HG02970 (cell line): ENCODE measurements around the gene PLAC1.

Source experiments
- ATAC-seq: cut with Tn5 transposase; IDR thresholded peaks from one replicate; pipeline ENCODE4 v1.9.1; 2021; ENCODE audit warnings: mild to moderate bottlenecking, moderate library complexity, moderate number of reproducible peaks; ENCODE audit not compliant: unreplicated experiment, low FRiP score

The PLAC1 gene, protein sequence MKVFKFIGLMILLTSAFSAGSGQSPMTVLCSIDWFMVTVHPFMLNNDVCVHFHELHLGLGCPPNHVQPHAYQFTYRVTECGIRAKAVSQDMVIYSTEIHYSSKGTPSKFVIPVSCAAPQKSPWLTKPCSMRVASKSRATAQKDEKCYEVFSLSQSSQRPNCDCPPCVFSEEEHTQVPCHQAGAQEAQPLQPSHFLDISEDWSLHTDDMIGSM

DNA sequence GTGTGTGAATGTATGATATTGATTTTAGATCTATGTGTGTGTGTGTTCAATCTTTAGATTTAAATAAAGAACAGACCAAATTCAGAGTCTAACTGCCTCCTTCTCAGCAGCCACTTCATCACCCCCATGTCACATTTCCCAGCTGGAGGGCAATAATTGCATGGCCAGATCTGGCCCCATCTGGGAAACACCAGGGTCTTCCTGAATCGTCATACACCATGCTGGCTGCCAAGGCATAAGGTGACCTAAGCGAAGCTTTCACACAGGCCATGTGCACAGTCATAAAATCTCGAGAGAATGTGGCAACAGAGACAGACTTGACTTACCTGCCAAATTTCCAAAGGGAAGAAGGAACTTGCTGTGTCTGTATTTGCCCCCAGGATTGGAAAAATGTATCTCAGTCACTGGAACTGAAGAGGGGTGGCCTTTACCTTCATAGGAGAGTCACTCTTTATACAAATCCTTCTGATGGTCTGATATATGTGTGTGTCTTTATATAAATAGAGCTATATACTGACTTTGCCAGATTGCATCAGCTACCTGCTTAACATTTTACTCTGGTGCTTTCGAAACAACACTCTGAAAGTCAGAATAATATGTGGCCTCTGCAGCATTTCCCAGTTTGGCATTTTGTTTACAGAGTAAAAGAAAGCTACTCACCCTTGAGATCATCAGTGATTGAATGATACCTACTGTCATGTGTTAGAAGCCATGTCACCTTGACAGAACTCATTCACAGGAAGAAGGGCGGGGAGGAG lies at the start of gene PLAC1:
TSS of gene PLAC1 (minus strand) at position 470 of the 758 bp plus-strand sequence. CDS start 91,789 bp downstream, outside the sequence.
- ATAC-seq: no peak

DNA sequence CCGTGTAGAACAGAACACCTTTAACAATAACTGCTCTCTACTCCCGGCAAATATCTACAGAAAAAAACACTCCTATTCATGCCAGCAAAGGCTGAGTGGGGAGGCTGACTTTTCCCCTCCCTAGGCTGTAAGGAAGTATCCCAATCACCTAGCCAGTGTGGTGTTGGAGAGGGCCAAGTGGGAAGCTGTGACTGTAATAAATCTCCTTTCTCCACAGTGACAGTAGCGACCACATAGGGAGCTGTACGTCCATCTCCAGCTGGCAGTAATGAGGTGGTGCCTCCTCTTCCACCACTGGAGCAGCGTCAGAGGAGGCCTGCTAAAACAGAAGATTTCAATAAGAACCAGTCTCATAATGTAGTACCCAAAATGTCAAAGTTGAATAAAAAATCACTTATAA lies 47.9 kb upstream of the PLAC1 start:
- ATAC-seq: no peak

DNA sequence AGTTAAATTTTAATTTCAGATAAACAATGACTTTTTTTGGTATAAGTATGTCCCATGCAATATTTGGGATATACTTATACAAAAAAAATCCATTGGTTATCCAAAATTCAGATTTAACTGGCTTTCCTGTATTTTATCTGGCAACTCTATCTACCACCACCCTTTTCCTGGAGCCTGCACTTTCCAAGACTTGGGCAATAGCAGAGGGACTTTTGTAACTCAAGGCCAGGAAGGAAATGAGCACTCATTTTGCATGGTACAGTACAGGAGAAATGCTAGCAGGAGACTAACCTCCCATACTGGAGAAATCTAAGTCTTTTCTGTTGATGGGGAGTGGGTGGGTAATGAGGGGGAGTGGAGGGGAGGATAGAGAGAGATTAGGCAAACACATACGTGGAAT lies 37.7 kb upstream of the PLAC1 start:
- ATAC-seq: no peak

DNA sequence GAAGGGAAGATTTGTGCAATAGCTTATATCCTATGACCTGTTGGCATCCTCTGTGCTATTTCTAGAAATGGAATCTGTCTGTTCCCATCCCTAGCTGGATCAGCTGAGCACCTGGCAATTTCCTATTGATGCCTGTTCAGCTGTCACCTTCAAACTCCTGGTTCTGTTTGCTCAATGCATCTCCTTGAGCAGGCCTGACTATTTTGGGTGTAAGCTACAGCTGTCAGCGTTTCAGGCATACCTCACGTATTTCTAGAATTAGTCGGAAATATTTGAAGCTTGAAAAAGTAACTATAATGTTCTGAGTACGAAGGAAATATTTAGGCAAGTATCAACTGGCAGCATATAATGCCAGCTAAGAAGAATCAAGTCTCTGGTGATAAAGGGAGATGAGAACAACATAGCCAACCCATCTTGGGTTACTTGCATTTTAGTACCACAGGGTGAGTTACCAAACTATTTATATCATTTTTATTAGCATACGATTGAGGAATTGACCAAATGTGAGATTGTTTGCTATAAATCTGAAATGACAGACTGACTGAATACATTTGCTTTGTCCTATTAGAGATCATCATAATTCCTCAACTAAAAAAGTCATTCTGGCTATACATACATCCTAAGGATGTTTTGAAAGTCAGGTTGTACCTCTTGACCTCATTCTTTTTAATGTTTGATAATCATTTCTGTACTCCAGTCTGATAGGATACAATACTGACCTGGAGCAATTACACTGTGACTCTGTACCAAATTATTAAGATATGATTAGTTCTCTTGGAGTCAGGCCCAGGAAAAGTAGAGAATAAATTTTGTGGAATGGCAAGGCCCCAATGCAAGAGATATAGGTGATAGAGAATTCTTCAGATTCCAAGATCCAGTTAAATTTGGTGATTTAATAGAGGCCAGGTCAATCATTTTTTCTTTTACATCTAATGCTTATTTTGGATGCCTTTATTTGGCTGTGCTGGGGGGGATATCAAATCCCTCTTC lies 36.4 kb upstream of the PLAC1 start:
- no peak for ATAC-seq

DNA sequence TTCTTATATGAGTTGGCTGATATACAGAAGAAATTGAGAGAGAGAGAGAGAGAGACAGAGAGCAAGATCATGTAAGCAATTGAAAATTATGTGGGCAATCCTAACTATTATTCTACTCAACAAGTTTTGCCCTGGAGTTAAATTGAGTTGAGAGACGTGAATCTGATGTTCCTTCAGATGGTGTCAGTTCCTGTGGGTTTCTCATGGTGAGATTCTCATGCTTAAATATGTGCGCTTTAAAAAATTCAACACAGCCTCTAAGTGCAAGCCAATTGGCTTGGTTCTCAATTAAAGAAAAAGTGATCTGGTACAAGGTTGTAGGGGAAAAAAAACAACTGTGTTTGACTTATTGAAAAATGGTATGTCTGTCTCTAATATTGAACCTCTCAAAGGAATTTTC lies 35.4 kb upstream of the PLAC1 start:
- ATAC-seq: no peak

DNA sequence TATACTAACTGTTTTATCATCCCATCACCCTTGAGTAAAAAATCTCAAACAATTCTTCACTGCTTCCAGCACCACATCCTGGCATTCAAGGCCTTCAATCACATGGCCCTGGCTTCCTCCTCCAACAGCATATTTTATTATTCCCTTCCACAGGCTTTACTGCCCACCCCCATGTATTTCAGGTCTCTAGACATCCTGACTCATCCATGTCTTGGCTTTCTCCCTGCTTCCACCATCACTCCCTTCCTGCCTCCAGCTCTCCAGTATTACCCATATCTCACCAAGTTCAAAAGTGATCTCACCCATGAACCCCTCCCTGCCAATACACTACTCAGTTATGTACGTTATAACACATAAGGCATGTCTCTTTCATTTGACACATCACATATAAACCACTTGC lies 34.7 kb upstream of the PLAC1 start:
- no peak for ATAC-seq

DNA sequence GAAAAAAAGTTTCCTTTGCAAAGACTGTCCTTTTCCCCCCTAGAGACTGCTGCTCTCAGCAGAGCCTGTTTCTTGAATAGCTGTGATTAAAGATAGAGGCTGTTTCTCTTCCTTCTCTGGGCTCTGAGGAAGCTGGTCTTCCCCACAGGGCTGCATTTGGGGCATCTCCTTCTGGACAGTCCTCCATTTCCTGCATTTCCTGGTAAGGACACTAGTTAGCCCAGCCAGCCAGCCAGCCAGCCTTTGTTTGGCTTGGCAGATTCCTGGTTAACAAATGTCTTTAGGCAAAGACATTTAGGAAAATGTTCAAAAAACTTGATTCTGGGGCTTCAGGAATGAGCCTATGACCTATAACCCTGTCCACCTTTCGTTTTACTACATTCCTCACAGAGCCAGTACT lies 34.0 kb upstream of the PLAC1 start:
- ATAC-seq: no peak

DNA sequence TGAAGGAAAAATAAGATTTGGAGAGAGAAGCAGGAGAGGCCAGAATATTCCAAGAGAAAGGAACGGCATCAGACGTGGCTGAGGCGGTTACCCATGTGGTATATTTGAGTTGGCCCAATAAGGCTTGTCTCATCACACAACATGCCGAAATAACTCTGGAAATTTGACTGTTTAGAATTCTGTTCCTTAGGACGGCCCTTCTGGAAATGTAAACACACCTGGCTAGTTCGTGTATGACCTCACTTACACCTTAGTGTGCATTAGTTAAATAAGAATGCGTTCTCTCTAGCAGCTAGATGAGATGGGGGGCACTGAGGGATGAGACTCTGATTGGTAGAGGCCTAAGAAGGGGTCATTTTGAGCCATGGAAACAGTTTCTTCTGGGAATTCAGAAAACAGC lies 33.2 kb upstream of the PLAC1 start:
- ATAC-seq: no peak

DNA sequence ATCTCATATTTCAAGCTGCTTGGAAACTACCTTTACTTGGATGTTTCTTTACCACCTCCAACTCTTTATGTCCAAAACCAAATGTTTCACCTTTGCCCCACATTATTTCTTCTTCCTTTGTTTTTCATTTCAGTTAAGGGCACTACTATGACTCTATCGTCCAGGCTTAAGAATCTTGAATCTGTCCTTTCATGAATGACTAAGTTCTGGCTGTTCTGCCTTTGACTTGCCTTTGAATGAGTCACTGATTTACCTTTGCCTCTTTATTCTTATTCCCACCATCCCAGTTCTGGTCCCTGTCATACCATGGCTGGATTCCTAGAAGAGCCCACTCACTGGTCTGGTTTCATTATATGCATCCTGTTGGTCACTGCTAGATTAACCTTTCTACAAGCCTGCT lies 30.6 kb upstream of the PLAC1 start:
- ATAC-seq: no peak

DNA sequence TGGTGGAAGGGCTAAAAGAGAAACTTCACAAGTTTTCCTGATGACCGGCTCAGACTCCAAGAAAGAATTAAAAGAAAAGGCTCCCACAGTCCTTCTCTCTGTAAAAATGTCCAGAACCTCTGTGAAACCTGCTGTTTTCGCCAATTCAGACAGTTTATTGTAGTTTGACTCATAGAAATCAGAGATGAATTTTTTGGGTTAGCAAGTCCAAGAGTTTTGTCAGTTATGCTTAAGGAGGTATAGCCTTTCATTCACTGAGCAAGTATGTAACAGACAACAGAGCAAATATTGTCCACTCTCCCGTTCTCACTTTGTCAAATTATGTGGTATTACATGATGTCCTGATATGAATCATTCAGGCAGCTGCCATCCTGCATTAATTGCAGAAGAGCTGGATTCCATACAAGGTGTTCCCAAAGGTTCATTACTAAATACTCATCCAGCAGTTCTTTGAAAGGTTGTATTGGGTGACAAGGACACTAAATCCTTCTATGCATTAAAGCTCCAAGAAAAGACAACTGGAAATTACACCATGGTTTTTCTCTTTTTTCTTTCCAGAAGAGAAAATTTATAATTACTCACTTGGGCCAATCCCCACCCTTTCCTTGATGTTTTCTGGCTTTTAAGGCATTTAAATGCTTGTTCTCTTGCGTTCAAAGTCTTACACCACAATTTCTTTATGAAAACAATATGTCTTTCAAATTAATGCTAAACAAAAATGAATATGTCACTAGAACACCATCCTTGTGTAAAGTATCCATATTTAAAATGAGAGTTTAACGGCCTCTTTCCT lies 30.0 kb upstream of the PLAC1 start:
- ATAC-seq: no peak

DNA sequence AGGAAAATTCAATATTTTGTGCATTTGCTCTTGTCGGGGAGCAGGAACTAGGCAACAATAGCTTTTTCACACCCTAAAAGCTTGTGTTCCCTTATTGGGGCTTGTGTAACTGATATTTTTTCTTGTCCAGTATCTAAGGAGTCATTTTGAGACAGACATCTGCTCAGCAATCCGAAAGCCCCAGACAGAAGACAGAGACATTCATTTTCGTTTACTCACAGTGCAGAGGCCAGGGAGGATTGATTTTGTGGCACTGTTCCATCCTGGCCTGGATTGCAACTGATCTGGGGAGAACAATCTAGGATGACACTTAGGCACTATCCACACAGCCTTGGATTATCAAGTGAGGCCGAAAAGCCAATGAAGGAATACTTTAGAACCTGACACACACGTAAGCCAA lies 27.4 kb upstream of the PLAC1 start:
- no peak for ATAC-seq

DNA sequence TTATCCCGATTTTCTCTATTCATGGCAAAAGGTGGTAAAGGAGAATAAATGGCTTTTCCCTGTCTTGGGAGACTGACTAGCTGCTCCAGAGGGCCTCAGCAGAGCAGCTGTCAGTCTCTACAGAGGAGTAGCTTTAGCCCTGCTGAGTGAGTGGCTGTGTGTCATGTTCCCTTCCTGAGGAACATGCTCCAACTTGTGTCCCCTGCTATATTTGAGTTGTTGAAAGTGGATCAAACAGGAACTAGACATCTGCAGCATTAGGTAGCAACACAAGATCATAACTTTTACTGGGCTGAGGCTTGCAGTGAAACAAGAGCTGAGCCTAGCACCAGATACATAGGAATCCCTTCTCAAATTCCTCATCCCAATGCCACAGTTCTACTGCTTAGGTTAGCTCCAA lies 26.7 kb upstream of the PLAC1 start:
- no peak for ATAC-seq

DNA sequence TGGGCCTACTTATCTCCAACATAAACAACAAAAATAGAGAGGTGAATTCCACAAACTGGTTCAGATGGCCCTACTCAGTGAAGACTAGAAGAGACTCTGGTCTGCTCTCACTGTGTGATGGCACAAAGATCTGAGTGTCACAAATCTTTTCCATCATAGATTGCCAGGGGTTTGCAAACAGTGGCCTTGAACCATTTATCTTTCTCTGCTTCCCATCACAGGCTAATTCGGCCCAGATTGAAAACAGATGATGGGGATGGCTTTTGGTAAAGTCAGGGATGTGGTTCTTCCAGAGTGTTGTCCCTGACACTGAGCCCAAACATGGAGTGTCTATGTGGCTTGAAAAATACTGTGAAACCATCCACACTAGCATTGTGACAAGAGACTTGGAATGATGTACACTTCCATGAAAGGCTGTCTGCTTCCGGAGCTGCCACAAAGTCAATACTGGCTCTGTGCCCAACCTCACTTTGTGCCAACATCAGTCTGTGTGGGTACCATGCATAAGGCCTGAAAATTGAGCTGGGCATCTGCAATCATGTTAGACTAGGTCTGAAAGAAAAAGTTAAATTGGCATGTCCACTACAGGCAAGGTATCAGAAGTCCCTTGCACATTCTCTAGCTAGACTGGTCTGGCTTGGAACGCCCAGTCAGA lies 25.2 kb upstream of the PLAC1 start:
- no peak for ATAC-seq

DNA sequence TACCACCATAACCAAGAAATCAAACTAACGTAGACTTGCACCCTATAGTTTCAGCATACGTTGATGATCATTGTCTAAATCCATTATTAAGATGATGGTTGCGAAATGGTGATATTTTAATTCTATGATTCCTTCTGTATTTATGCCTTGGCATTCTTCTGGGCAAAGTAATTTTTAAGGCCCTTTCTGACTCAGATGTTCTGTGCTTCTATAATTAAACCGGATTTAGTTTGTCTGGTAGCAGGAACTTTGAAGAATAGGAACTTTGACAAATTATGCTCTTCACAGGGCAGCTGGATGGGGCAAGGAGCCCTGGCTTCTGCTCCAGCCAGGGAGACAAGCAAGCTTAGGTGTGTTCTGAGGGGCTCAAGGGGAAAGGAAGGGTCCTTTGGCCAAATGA lies 23.8 kb upstream of the PLAC1 start:
- ATAC-seq: no peak

DNA sequence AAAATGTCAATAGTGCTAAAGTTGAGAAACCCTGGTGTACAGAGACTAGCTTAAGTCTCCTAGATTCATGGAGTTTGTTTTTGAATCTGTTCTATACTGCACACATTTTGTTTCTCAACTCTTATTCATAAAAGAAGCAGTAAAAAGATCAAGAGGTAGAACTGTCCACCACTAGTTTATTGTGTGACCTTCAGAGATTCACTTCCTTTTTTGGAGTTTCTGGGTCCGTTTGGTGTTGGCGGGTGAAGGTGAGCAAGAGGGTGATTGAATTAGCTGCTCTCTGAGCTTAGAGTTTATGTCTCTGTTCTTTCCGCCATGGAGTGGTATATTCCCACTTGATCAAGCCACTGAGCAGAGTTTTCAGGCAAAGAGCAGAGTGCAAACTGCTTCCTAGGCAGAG lies 21.4 kb upstream of the PLAC1 start:
- no peak for ATAC-seq

DNA sequence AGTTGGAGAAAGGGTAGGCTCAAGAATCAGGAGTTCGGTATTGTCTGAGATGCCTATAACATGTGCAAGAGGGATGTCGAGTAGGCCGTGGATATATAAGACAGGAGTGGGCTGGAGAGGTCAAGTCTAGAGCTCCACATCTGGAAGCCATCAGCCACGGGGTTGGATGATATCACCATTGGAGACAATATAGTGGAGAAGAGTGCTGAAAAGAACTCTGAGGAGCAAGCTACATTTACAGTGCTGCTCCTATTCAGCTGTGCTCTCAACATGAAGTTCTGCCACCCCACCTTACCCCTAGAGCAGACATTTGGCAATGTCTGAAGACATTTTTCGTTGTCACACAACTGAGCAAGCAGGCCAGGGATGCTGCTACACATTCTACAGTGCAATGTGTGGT lies 20.9 kb upstream of the PLAC1 start:
- no peak for ATAC-seq

DNA sequence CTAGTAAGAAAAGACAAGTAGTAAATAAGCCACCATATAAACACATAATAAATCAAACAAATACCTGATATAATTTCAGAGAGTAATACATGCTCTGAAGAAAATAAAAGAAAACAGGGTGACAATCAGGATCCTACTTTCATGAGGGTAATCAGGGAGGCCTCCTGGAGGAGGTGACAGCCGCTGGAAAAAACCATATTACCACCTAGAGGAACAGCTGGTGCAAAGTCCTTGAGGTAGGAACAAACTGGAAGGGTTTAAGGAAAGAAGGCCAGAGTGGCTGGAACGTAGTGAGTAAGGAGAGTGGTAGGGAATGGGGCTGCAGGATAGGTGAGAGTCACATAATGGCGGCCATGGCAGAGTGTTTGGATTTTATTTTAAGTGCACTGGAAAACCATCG lies 19.1 kb upstream of the PLAC1 start:
- no peak for ATAC-seq

DNA sequence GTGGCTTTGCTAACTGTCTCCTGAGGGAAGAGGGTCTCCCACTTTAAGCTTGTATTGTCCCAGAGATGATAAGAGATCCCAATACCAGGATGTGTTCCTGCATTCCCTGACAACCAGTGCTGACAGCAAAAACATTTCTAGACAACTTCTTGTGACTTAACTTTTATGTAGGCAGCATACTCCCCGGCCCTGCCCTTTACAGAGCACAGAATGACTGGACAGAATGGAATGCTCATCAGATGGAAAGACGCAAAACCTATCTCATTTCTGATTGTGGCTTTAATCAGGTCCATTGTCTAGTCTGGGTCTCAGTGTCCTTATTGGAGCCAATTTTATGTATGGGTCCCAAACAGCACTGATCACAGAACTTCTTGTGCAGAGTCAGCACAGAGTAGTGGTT lies 18.2 kb upstream of the PLAC1 start:
- ATAC-seq: no peak

DNA sequence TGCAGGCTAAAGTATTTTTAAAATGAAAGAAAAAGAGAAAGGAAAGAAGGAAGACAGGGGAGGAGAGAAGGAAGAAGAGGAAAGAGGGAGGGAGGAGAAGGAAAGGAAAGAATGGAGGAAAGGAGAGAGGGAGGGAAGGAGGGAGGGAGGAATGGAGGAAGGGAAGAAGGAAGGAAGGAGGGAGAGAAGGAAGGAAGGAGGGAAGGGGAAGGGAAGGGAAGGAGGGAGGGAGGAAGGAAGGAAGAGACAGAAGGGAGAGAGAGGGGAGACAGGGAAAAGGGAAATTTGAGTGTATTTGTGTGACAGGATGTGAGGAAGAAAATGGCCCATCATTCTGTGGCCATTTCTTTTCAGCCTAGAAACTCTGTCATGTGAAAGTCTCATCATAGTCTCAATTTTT lies 14.9 kb upstream of the PLAC1 start:
- no peak for ATAC-seq

DNA sequence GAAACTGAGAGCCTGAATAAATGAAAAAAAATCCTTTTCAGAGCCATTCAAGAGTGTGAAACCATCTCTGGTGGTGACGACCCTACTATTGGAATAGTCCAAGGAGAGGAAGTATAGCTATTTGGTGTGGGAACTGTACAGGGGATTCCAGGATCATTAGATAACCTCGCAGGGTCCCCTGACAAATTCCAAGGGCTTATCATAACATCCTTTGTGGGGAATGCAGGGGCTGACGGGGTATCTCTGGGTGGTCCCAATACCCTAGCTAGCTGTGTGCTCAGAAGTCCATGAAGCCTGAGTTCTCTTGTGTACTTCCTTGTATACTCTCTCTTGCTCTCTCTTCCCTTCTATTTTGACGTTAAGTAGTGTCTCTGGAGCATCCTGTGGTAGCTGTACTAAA lies 13.8 kb upstream of the PLAC1 start:
- no peak for ATAC-seq
